OCI-LY1 (cell line): ENCODE results near the gene COLQ.

ENCODE experiments used
- H2AFZ ChIP-seq: fragments of 200-600 bp; sonication (generic), shearing (Covaris generic); 2 replicates; pipeline ENCODE4 v1.6.0; 2014; ENCODE audit warnings: antibody characterized with exemption, mild to moderate bottlenecking, low read length
- H3F3A ChIP-seq: fragments of 200-600 bp; sonication (generic), shearing (Covaris generic); 2 replicates; pipeline ENCODE4 v1.6.0; 2014; ENCODE audit warnings: mild to moderate bottlenecking, antibody characterized with exemption, low read length, moderate library complexity; ENCODE audit not compliant: insufficient read depth
- H3K27ac ChIP-seq: fragments of 200-600 bp; sonication (generic); 2 replicates; pipeline ENCODE4 v1.5.1; 2014; ENCODE audit warnings: low read length, mixed run types, mild to moderate bottlenecking, low read depth; ENCODE audit not compliant: poor library complexity, severe bottlenecking
- H3K27me3 ChIP-seq: fragments of 200-600 bp; sonication (generic); 2 replicates; pipeline ENCODE4 v1.6.0; 2014; ENCODE audit warnings: antibody characterized with exemption, mild to moderate bottlenecking, low read length, moderate library complexity; ENCODE audit not compliant: insufficient read depth
- H3K36me3 ChIP-seq: fragments of 200-600 bp; sonication (generic); 2 replicates; pipeline ENCODE4 v1.6.1; 2014; ENCODE audit warnings: mild to moderate bottlenecking, antibody characterized with exemption, low read length, moderate library complexity, mixed read lengths; ENCODE audit not compliant: insufficient read depth
- H3K4me1 ChIP-seq: fragments of 200-600 bp; sonication (generic); 2 replicates; pipeline ENCODE4 v1.5.1; 2014; ENCODE audit warnings: mild to moderate bottlenecking, low read length, moderate library complexity; ENCODE audit not compliant: insufficient read depth, severe bottlenecking
- H3K4me2 ChIP-seq: fragments of 200-600 bp; sonication (generic), shearing (Covaris generic); 2 replicates; pipeline ENCODE4 v1.6.1; 2014; ENCODE audit warnings: low read length
- H3K4me3 ChIP-seq: fragments of 200-600 bp; sonication (generic); 2 replicates; pipeline ENCODE4 v1.5.1; 2014; ENCODE audit warnings: low read length, low read depth, mild to moderate bottlenecking, mixed read lengths; ENCODE audit not compliant: poor library complexity, severe bottlenecking
- H3K79me2 ChIP-seq: fragments of 200-600 bp; shearing (Covaris generic); 2 replicates; pipeline ENCODE4 v1.6.1; 2016; ENCODE audit warnings: mixed run types, low read length, mixed read lengths; ENCODE audit not compliant: insufficient read depth
- H3K9ac ChIP-seq: fragments of 200-600 bp; sonication (generic), shearing (Covaris generic); 2 replicates; pipeline ENCODE4 v1.6.1; 2014; ENCODE audit warnings: mild to moderate bottlenecking, low read length, mixed read lengths
- H3K9me2 ChIP-seq: fragments of 200-600 bp; sonication (generic), shearing (Covaris generic); 2 replicates; pipeline ENCODE4 v1.6.1; 2014; ENCODE audit warnings: low read depth, mild to moderate bottlenecking, low read length, mixed read lengths
- H3K9me3 ChIP-seq: fragments of 200-600 bp; shearing (Covaris generic); 2 replicates; pipeline ENCODE4 v1.6.1; 2014; ENCODE audit warnings: low read length, mixed read lengths
- H4K20me1 ChIP-seq: fragments of 200-600 bp; sonication (generic), shearing (Covaris generic); 2 replicates; pipeline ENCODE4 v1.6.0; 2016; ENCODE audit warnings: mild to moderate bottlenecking, low read length; ENCODE audit not compliant: insufficient read depth
- CTCF ChIP-seq: fragments of 200-600 bp; sonication (generic), shearing (Covaris generic); IDR thresholded peaks from 2 replicates; pipeline ENCODE4 v1.5.1; 2017; ENCODE audit warnings: mild to moderate bottlenecking, antibody characterized with exemption, low read length, moderate library complexity, mixed read lengths
- EZH2 ChIP-seq: fragments of 200-600 bp; sonication (generic), shearing (Covaris generic); IDR thresholded peaks from 2 replicates; pipeline ENCODE4 v1.8.0; 2017; ENCODE audit warnings: borderline replicate concordance, mixed run types, mild to moderate bottlenecking, antibody characterized with exemption, low read length, moderate library complexity, mixed read lengths

The COLQ gene

DNA sequence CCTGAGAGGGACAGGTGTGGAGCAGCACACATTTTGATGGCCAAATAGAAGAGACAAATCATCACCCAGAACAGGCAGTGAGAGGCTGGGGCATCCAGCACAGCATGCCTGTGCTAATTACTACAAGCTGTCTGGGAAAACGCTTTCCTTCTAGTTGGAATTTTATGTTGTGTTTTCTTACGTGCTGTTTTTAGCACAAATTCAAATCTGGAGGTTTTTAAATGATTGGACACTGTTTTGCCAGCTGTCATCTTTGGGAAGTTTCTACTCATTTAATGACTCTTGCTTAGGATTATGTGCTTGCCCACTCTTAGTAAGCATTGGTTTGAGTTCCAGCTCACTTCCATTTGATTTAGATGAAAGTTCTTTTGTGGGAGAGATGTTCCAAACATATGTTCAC is 50.7 kb downstream of the COLQ start:
- Histone ChIP-seq H3F3A (no peaks in the 10 kb centered on the region), H3K9ac (no peak overlapping the region), H2AFZ (no peak overlapping the region), H3K27ac (no peak overlapping the region), H3K79me2 (no peaks in the 10 kb centered on the region), H3K9me3 (no peaks in the 10 kb centered on the region), H4K20me1 (no peaks in the 10 kb centered on the region), H3K4me3 (no peak overlapping the region), H3K4me1 (no peaks in the 10 kb centered on the region), H3K27me3 (no peaks in the 10 kb centered on the region), H3K4me2 (no peak overlapping the region), H3K9me2 (no peaks in the 10 kb centered on the region), H3K36me3 (no peaks in the 10 kb centered on the region)
- TF ChIP-seq EZH2 (no peak), CTCF (no peak)

DNA sequence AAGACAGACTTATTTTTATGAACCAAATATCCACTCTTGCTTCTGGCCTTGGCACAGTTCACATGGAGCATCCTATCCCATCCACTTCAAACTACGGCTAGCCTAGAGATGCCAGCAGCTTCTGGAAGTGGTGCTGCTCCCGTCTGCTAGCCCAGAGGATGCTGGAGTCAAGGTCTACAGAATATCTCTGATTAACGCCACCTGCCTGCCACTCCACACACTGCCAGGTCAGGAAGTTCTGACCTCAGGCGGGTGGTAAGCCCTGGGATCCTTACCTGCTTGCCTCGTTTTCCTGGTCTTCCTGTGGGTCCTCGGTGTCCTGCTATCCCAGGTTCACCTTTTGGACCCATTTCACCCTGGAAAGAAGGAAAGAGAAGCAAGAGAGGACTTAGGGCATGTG is 51.2 kb downstream of the COLQ start:
- H3K4me2 ChIP-seq, result no peak overlapping the region
- H3K4me3 ChIP-seq, result no peak overlapping the region
- TF ChIP-seq EZH2 (no peak), CTCF (peak; percentile 45; the same call in 1 of the 2 replicates)
- H3K36me3 ChIP-seq, result no peaks in the 10 kb centered on the region
- no peaks in the 10 kb centered on the region for H3F3A ChIP-seq
- H3K9me3 ChIP-seq, result no peaks in the 10 kb centered on the region
- H3K79me2 ChIP-seq, result no peaks in the 10 kb centered on the region
- no peak overlapping the region for H3K9ac ChIP-seq
- H4K20me1 ChIP-seq, result no peaks in the 10 kb centered on the region
- no peaks in the 10 kb centered on the region for H3K9me2 ChIP-seq
- H3K27me3 ChIP-seq, result no peaks in the 10 kb centered on the region
- H2AFZ ChIP-seq, result no peak overlapping the region
- no peak overlapping the region for H3K27ac ChIP-seq
- H3K4me1 ChIP-seq, result no peaks in the 10 kb centered on the region

DNA sequence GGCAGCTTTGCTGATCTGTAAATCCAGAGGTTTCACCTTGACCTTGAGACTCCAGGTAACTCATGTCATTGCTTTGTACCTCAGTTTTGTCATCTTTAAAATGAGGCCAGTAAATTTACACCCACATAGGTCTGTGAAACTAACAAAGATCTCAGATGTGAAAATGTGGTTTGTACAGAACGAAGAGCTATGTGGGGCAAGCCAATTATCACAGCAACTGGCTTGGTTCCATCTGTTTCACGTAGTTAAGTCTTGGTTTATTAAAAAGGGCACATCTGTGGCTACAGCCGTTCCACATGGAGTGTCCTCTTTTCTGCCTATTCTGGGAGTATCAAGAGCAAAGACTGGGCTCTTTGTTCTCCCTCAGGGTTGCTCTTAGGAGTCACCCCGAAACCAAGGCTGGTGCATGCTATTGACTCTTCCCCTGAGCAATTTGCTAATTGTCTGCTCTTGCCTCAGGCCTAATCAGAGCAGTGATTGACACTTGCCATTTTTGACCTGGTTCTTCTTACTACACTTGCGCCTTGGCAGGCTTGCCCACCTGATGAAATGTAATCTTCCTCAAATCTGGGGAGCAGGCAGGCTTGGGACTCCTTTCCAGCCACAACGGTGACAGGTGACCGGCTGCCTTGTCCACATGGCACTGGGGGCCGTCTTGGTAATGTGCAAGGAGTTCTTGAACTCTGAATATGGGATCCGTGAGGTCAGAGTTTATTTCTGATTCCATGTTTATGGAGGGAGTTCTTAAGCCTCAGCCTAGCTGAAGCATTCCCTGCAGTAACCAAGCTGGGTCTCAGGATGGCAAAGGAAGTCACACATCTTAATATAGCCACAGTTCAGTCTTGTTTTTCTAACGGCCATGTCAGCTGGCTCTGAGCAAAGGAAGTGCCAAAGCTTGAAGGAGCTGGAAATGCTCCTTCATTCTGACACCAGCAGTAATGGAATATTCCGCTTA is 54.0 kb downstream of the COLQ start:
- Histone ChIP-seq H3K9ac (no peak overlapping the region), H3F3A (no peaks in the 10 kb centered on the region), H3K4me3 (no peak overlapping the region)

More for the DNA sequence above, 54.0 kb downstream of the COLQ start:
- Histone ChIP-seq H3K27me3 (no peaks in the 10 kb centered on the region), H3K9me2 (no peaks in the 10 kb centered on the region), H4K20me1 (no peaks in the 10 kb centered on the region), H3K9me3 (no peaks in the 10 kb centered on the region), H2AFZ (no peak overlapping the region), H3K27ac (no peak overlapping the region), H3K36me3 (no peaks in the 10 kb centered on the region), H3K4me2 (no peak overlapping the region), H3K79me2 (no peaks in the 10 kb centered on the region), H3K4me1 (no peaks in the 10 kb centered on the region)
- TF ChIP-seq CTCF (no peak), EZH2 (no peak)
